NK-92 (cell line): ENCODE data around the gene DNAJC13.

ENCODE experiments used
- DNase-seq: peaks from one replicate; lab custom pipeline; 2025; ENCODE audit not compliant: unreplicated experiment; lab: John Stamatoyannopoulos, UW

The DNAJC13 gene

GRCh38 chr3:132570016-132570415 is 152.7 kb downstream of the DNAJC13 start:
- DNase-seq: no peak

GRCh38 chr3:132573797-132574211 is 156.5 kb downstream of the DNAJC13 start:
- DNase-seq: no peak

DNA sequence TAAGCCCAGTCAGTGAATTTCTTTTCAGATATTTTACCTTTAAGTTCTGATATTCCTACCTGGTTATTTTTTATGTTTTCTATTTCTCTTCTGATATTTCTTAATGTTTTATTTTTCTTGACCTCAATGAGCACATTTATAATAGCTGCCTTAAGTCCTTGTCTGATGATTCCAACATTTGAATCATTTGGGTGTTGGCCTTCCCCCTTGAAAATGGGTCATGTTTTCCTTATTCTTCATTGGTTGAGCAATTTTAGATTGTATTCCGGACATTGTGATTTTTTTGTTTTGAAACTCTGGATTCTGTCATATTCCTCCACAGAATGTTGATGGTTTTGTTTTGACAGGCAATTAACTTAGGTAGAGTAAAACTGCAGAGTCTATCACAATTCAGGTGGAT is 170.1 kb downstream of the DNAJC13 start:
- DNase-seq: no peak
